Thoracic aorta (tissue), 2 donors: ENCODE measurements around the gene ADAMTS2. TPM values are rescaled to one million over a fixed set of nuclear protein-coding genes. Genes with fewer than 3 reads are reported as not detected.

Experiments
- ATAC-seq: fragments of 150-250 bp; one replicate; pipeline ENCODE4 v1.8.0; 2017; ENCODE audit warnings: low read depth; ENCODE audit not compliant: insufficient number of reproducible peaks, low FRiP score
- DNase-seq: peaks from one replicate; pipeline ENCODE4 v3.0.0-alpha.2; 2020; ENCODE audit warnings: low spot score
- H3K27ac ChIP-seq, 2 donors: fragments of 200-600 bp; sonication (generic); 1 replicate in 1 of 2; 2 replicates in 1 of 2; pipeline ENCODE4 v1.5.1; 2016; ENCODE audit warnings: mild to moderate bottlenecking in 2 of 2, moderate library complexity in 2 of 2
- H3K27me3 ChIP-seq: fragments of 200-600 bp; sonication (generic); replicated peaks from 2 replicates; pipeline ENCODE4 v1.6.0; 2016; ENCODE audit warnings: mild to moderate bottlenecking; ENCODE audit not compliant: insufficient read depth
- H3K36me3 ChIP-seq: fragments of 200-600 bp; sonication (generic); one replicate; pipeline ENCODE4 v1.5.1; 2016
- H3K4me1 ChIP-seq, 2 donors: fragments of 200-600 bp; sonication (generic); 1 replicate in 1 of 2; 2 replicates in 1 of 2; pipeline versions ENCODE4 v1.5.1 to v1.6.0; 2016; ENCODE audit warnings: low read depth in 2 of 2, mild to moderate bottlenecking in 1 of 2; ENCODE audit not compliant: control insufficient read depth in 1 of 2
- H3K4me3 ChIP-seq: fragments of 200-600 bp; sonication (generic); 2 replicates; pipeline ENCODE4 v1.5.1; 2016; ENCODE audit warnings: mild to moderate bottlenecking
- H3K9me3 ChIP-seq: fragments of 200-600 bp; sonication (generic); 2 replicates; pipeline ENCODE4 v1.5.1; 2016
- CTCF ChIP-seq: fragments of 200-600 bp; sonication (generic); IDR thresholded peaks from one replicate; pipeline ENCODE4 v1.5.1; 2019; ENCODE audit warnings: antibody characterized with exemption
- total RNA-seq, 2 donors: library from RNA; depleted of rRNA; stranded (reverse); fragments of >200 nt; gene quantifications; one replicate each; pipeline versions ENCODE4 v1.1.0 to v1.2.3, GENCODE V29; 2016

Gene ADAMTS2
- total RNA-seq, 2 donors from 2014 or later = 34.4 to 60.7 TPM

- no peaks in the 10 kb centered on the region for H3K4me1 ChIP-seq
- no peaks in the 10 kb centered on the region for H3K9me3 ChIP-seq
- no peak for ATAC-seq
- H3K27me3 ChIP-seq = no peaks in the 10 kb centered on the region
- no peak overlapping the region for H3K27ac ChIP-seq
- DNase-seq = no peak
- no peak for TF ChIP-seq CTCF
- no peak overlapping the region for H3K4me3 ChIP-seq
- H3K36me3 ChIP-seq = no peaks in the 10 kb centered on the region
These were observed 195.2 kb downstream of the ADAMTS2 start for GRCh38 chr5:179150011-179150410.

GRCh38 chr5:179149278-179149677 lies 196.0 kb downstream of the ADAMTS2 start:
- H3K9me3 ChIP-seq = no peaks in the 10 kb centered on the region
- DNase-seq = no peak
- ATAC-seq = no peak
- H3K36me3 ChIP-seq = no peaks in the 10 kb centered on the region
- no peak for TF ChIP-seq CTCF
- no peaks in the 10 kb centered on the region for H3K4me1 ChIP-seq
- no peak overlapping the region for H3K4me3 ChIP-seq
- H3K27ac ChIP-seq = no peak overlapping the region
- H3K27me3 ChIP-seq = no peaks in the 10 kb centered on the region

- Histone ChIP-seq H3K36me3 (no peaks in the 10 kb centered on the region), H3K4me3 (no peak overlapping the region), H3K9me3 (no peaks in the 10 kb centered on the region), H3K4me1 (no peaks in the 10 kb centered on the region), H3K27me3 (no peaks in the 10 kb centered on the region), H3K27ac (no peak overlapping the region)
- TF ChIP-seq CTCF = no peak
- ATAC-seq (no peak), DNase-seq (no peak)
These were observed 196.5 kb downstream of the ADAMTS2 start for GRCh38 chr5:179148703-179149170.

GRCh38 chr5:179147991-179148702 lies 197.1 kb downstream of the ADAMTS2 start:
- Histone ChIP-seq H3K4me3 (no peak overlapping the region), H3K4me1 (no peaks in the 10 kb centered on the region), H3K9me3 (no peaks in the 10 kb centered on the region), H3K27ac (no peak overlapping the region), H3K36me3 (no peaks in the 10 kb centered on the region), H3K27me3 (no peaks in the 10 kb centered on the region)
- ATAC-seq = no peak
- DNase-seq = no peak
- TF ChIP-seq CTCF = no peak

GRCh38 chr5:179146277-179146676 lies 199.0 kb downstream of the ADAMTS2 start:
- no peak for TF ChIP-seq CTCF
- DNase-seq (no peak), ATAC-seq (no peak)
- no peak overlapping the region for H3K4me3 ChIP-seq
- no peaks in the 10 kb centered on the region for H3K4me1 ChIP-seq
- no peaks in the 10 kb centered on the region for H3K27me3 ChIP-seq
- no peak overlapping the region for H3K27ac ChIP-seq
- H3K9me3 ChIP-seq = no peaks in the 10 kb centered on the region
- H3K36me3 ChIP-seq = no peaks in the 10 kb centered on the region
